NB4 (cell line): ENCODE measurements around the gene EGLN3.

Experiments
- CTCF ChIP-seq: IDR thresholded peaks from one replicate; pipeline ENCODE4 v1.5.1; 2012; ENCODE audit warnings: low read depth, low read length
- POLR2A ChIP-seq: IDR thresholded peaks from 2 replicates; pipeline ENCODE4 v1.6.1; 2011; ENCODE audit warnings: mild to moderate bottlenecking; ENCODE audit not compliant: insufficient read length; ENCODE audit errors: extremely low read depth
- TF ChIP-seq, protein P1 (sequence below): IDR thresholded peaks from 2 replicates; pipeline ENCODE4 v1.6.1; 2011; ENCODE audit warnings: low read depth, low read length

GRCh38 chr14:33951183-33951840, 438 bp upstream of the EGLN3 start:
- TF ChIP-seq CTCF, result no peak
- TF ChIP-seq POLR2A, result no peak
- TF ChIP-seq, protein P1, sequence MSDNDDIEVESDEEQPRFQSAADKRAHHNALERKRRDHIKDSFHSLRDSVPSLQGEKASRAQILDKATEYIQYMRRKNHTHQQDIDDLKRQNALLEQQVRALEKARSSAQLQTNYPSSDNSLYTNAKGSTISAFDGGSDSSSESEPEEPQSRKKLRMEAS, result no peak
